Neural progenitor cell (in vitro differentiated cells): ENCODE measurements around the gene GLIS1.

ENCODE experiments used
- EZH2 ChIP-seq: fragments of 200-600 bp; sonication (generic); IDR thresholded peaks from 2 replicates; pipeline ENCODE4 v1.6.1; 2017; ENCODE audit warnings: antibody characterized with exemption, mild to moderate bottlenecking, moderate library complexity
- TF ChIP-seq, protein P1 (sequence below): fragments of 200-600 bp; sonication (generic); IDR thresholded peaks from 2 replicates; pipeline ENCODE4 v1.5.1; 2017; ENCODE audit warnings: antibody characterized with exemption, mild to moderate bottlenecking

- TF ChIP-seq, protein P1, sequence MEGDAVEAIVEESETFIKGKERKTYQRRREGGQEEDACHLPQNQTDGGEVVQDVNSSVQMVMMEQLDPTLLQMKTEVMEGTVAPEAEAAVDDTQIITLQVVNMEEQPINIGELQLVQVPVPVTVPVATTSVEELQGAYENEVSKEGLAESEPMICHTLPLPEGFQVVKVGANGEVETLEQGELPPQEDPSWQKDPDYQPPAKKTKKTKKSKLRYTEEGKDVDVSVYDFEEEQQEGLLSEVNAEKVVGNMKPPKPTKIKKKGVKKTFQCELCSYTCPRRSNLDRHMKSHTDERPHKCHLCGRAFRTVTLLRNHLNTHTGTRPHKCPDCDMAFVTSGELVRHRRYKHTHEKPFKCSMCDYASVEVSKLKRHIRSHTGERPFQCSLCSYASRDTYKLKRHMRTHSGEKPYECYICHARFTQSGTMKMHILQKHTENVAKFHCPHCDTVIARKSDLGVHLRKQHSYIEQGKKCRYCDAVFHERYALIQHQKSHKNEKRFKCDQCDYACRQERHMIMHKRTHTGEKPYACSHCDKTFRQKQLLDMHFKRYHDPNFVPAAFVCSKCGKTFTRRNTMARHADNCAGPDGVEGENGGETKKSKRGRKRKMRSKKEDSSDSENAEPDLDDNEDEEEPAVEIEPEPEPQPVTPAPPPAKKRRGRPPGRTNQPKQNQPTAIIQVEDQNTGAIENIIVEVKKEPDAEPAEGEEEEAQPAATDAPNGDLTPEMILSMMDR, result no peak
- no peak for TF ChIP-seq EZH2
Measured at GRCh38 chr1:53625049-53625448, 113.9 kb downstream of the GLIS1 start.
